HCT116 (cell line): ENCODE results near the gene PMPCB. TPM values are rescaled to one million over a fixed set of nuclear protein-coding genes. Genes with fewer than 3 reads are reported as not detected.

Source experiments
- CBX3 ChIP-seq: IDR thresholded peaks from 2 replicates; pipeline ENCODE4 v1.6.1; 2012; ENCODE audit warnings: low read depth
- FOSL1 ChIP-seq: IDR thresholded peaks from 2 replicates; pipeline ENCODE4 v1.6.1; 2012; ENCODE audit warnings: low read depth
- TCF7L2 ChIP-seq: IDR thresholded peaks from 2 replicates; pipeline ENCODE4 v1.7.0; 2011; ENCODE audit warnings: borderline replicate concordance, inconsistent platforms; ENCODE audit not compliant: insufficient read depth, insufficient read length; ENCODE audit errors: extremely low read depth
- YY1 ChIP-seq: IDR thresholded peaks from 2 replicates; pipeline ENCODE4 v1.6.1; 2011; ENCODE audit warnings: low read length, low read depth, moderate library complexity, mild to moderate bottlenecking; ENCODE audit not compliant: insufficient replicate concordance; ENCODE audit errors: extremely low read depth
- total RNA-seq: library from RNA; stranded (reverse); gene quantifications from one replicate; pipeline ENCODE4 v1.2.1, GENCODE V29; 2021; ENCODE audit not compliant: unreplicated experiment
- TF ChIP-seq, protein P1 (sequence below): IDR thresholded peaks from 2 replicates; pipeline ENCODE4 v1.6.1; 2011; ENCODE audit warnings: mild to moderate bottlenecking, low read length, moderate library complexity; ENCODE audit not compliant: insufficient replicate concordance; ENCODE audit errors: extremely low read depth

Gene PMPCB
- total RNA-seq, 1 experiment from 2014 or later = 73.9 TPM

DNA sequence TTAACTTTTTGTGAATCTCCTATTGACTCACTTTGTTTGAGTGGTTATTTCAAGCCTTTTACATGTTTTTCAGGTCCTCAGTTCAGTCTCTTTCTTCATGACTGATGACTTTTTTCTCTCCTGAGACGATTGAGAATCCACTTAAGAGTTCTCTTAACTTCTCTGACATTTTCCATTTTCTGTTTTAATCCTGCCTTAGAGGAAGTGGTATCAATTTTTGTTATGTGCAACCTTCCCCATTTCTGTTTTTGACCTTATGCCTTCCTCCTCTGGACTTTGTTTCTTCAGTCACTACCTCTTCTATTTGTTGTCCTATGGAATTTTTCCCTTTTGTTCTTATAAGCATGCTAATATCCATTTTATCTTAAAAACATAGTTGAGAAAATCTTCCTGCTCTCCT, 52.6 kb downstream of the PMPCB start (continued):
- TF ChIP-seq, protein P1, sequence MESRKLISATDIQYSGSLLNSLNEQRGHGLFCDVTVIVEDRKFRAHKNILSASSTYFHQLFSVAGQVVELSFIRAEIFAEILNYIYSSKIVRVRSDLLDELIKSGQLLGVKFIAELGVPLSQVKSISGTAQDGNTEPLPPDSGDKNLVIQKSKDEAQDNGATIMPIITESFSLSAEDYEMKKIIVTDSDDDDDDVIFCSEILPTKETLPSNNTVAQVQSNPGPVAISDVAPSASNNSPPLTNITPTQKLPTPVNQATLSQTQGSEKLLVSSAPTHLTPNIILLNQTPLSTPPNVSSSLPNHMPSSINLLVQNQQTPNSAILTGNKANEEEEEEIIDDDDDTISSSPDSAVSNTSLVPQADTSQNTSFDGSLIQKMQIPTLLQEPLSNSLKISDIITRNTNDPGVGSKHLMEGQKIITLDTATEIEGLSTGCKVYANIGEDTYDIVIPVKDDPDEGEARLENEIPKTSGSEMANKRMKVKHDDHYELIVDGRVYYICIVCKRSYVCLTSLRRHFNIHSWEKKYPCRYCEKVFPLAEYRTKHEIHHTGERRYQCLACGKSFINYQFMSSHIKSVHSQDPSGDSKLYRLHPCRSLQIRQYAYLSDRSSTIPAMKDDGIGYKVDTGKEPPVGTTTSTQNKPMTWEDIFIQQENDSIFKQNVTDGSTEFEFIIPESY = no peak
- no peak for TF ChIP-seq YY1
- no peak for TF ChIP-seq TCF7L2
- TF ChIP-seq CBX3 = no peak
- TF ChIP-seq FOSL1 = no peak

Other genes with a start within 250 kb of the PMPCB start
- 1.0 TPM for gene FBXL13, start 222.6 kb upstream of the PMPCB start, total RNA-seq
- gene ARMC10, start 222.3 kb upstream of the PMPCB start, total RNA-seq = 53.3 TPM
- 9.7 TPM for gene NAPEPLD, start 148.3 kb upstream of the PMPCB start, total RNA-seq
- 40.2 TPM for gene DNAJC2, start 47.3 kb downstream of the PMPCB start, total RNA-seq
- gene PSMC2, start 50.2 kb downstream of the PMPCB start, total RNA-seq = 121 TPM
- gene SLC26A5, start 148.8 kb downstream of the PMPCB start, total RNA-seq = 0.15 TPM